ENCODE measurements around the gene TMEM222. TPM values are rescaled to one million over a fixed set of nuclear protein-coding genes. Genes with fewer than 3 reads are reported as not detected.
A peak's percentile ranks its signal among the peaks of the same experiment; 100 is the strongest.

TMEM222 gene
- total and polyA plus RNA-seq, 2 experiments from 2014 or later, result 53.0 to 59.0 TPM

DNA sequence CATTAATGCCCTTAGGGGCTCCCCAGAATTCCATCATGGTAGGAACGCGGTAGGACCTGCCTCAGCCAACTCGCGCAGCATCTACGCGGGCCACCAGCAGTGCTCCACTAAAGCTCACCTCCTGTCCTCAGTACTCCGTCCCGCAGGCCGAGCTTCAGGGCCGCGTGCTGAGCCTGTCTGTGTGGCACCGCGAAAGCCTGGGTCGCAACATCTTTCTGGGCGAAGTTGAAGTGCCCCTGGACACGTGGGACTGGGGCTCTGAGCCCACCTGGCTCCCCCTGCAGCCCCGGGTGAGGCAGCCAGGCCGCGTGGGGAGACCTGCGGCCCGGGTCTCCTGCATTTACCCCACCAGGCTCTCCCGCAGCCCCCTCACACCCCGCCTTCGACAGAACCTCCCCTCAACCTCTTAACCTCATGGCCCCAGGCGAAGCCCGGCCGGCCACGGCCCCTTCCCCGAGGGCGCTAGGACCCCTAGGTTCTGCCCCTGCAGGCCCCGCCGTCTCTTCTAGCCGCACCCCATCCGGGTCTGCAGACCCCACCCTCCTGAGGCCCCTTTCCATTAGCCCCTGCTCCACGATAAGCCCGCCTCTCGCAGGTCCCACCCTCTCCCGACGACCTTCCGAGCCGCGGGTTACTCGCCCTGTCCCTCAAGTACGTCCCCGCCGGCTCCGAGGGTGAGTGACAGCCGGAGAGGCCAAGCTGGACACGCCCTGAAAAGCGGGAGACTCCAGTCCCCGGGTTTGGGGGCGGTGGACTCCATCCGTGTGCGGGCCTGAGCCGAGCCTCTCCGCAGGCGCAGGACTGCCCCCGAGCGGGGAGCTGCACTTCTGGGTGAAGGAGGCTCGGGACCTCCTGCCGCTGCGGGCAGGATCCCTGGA lies 28.9 kb downstream of the TMEM222 start:
- H3K4me1 ChIP-seq (ENCODE audit: insufficient read depth), result no peaks in the 10 kb centered on the region
- H3K9me2 ChIP-seq (ENCODE audit: insufficient read depth), result no peaks in the 10 kb centered on the region
- DNase-seq, result peak; percentile 49
- H3F3A ChIP-seq (ENCODE audit: insufficient read depth), result no peaks in the 10 kb centered on the region
- H4K20me1 ChIP-seq (ENCODE audit: insufficient read depth), result no peaks in the 10 kb centered on the region
- in situ Hi-C loops (cut with MboI), result no loop called here
- no peaks in the 10 kb centered on the region for H3K79me2 ChIP-seq (ENCODE audit: insufficient read depth)
- H3K27ac ChIP-seq, result no peak overlapping the region
- H3K27me3 ChIP-seq (replicated peaks; ENCODE audit: insufficient read depth), result no peaks in the 10 kb centered on the region
- no peak overlapping the region for H3K4me2 ChIP-seq (ENCODE audit: unreplicated experiment)
- no peaks in the 10 kb centered on the region for H3K36me3 ChIP-seq (ENCODE audit: low read depth)
- no peak for TF ChIP-seq EZH2phosphoT487 (IDR thresholded peaks at IDR 0.05; ENCODE audit: insufficient read depth, low read depth)
- TF ChIP-seq EZH2 (IDR thresholded peaks at IDR 0.05; ENCODE audit: insufficient read depth, poor library complexity, severe bottlenecking), result no peak
- no peak overlapping the region for H2AFZ ChIP-seq
- H3K9ac ChIP-seq, result no peak overlapping the region
- WGBS, 2 experiments (ENCODE audit: low coverage in 1 of 2, low lambda C conversion rate in 2 of 2, missing lambda C conversion rate in 2 of 2), result 30 to 31% methylated on average over 43 to 57 of the region's 62 CpGs
- H3K9me3 ChIP-seq (ENCODE audit: low read depth), result no peaks in the 10 kb centered on the region
- H3K4me3 ChIP-seq, result no peak overlapping the region

DNA sequence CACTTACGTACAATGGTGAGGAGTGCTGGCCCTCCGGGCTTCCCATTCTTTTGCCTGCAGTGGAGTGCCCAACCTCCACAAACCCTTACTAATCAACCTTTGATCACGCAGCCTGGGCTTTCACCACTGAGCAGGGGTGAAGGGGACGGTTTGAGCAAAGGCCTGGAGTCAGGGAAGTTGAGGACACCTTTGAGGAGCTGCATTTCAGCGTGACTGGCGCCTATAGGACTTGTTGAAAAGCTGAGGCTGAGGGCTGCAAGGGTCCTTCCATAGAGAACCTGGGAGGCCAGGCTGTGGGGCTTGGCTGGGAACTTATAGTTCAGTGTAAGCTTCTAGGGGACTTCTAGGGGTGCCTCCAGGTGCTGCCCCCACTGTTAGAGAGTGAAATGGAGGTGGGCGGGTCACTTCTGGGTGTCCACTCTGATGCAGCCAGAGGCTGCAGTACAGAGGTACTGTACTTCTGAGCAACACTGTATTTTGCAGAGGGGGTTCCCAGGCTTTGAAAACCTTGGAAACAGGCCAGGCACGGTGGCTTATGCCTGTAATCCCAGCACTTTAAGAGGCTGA lies 29.7 kb downstream of the TMEM222 start:
- H3K9ac ChIP-seq, result no peak overlapping the region
- no peaks in the 10 kb centered on the region for H3K36me3 ChIP-seq (ENCODE audit: low read depth)
- H3K27me3 ChIP-seq (replicated peaks; ENCODE audit: insufficient read depth), result no peaks in the 10 kb centered on the region
- H3K27ac ChIP-seq, result no peak overlapping the region
- no peak overlapping the region for H3K4me3 ChIP-seq
- H3F3A ChIP-seq (ENCODE audit: insufficient read depth), result no peaks in the 10 kb centered on the region
- TF ChIP-seq EZH2 (IDR thresholded peaks at IDR 0.05; ENCODE audit: insufficient read depth, poor library complexity, severe bottlenecking), result no peak
- no peak for TF ChIP-seq EZH2phosphoT487 (IDR thresholded peaks at IDR 0.05; ENCODE audit: insufficient read depth, low read depth)
- in situ Hi-C loops (cut with MboI), result no loop called here
- no peaks in the 10 kb centered on the region for H3K4me1 ChIP-seq (ENCODE audit: insufficient read depth)
- H3K9me2 ChIP-seq (ENCODE audit: insufficient read depth), result no peaks in the 10 kb centered on the region
- H2AFZ ChIP-seq, result no peak overlapping the region
- H3K4me2 ChIP-seq (ENCODE audit: unreplicated experiment), result no peak overlapping the region
- H3K9me3 ChIP-seq (ENCODE audit: low read depth), result no peaks in the 10 kb centered on the region
- no peak for DNase-seq
- 54 to 58% methylated on average over 8 of the region's 8 CpGs for WGBS, 2 experiments (ENCODE audit: low coverage in 1 of 2, low lambda C conversion rate in 2 of 2, missing lambda C conversion rate in 2 of 2)
- no peaks in the 10 kb centered on the region for H3K79me2 ChIP-seq (ENCODE audit: insufficient read depth)
- no peaks in the 10 kb centered on the region for H4K20me1 ChIP-seq (ENCODE audit: insufficient read depth)

DNA sequence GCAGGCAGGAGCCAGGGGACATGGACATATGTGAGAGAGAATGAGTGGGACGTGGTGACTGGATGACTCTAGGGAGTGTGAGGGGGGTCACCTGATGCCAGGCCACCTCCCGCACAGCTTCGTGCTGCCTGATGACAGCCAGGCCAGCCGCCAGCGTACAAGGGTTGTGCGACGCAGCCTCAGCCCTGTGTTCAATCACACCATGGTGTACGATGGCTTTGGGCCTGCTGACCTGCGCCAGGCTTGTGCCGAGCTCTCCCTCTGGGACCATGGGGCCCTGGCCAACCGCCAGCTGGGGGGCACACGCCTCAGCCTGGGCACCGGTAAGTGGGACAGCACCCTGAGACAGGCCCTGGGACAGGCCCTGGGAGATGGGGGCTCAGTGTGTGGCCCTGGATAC lies 31.2 kb downstream of the TMEM222 start:
- H3K27me3 ChIP-seq (replicated peaks; ENCODE audit: insufficient read depth), result no peaks in the 10 kb centered on the region
- H4K20me1 ChIP-seq (ENCODE audit: insufficient read depth), result no peaks in the 10 kb centered on the region
- no peak overlapping the region for H3K27ac ChIP-seq
- no peak overlapping the region for H3K9ac ChIP-seq
- 94 to 98% methylated on average over 13 of the region's 13 CpGs for WGBS, 2 experiments (ENCODE audit: low coverage in 1 of 2, low lambda C conversion rate in 2 of 2, missing lambda C conversion rate in 2 of 2)
- H3K4me3 ChIP-seq, result no peak overlapping the region
- no peak overlapping the region for H2AFZ ChIP-seq
- no peaks in the 10 kb centered on the region; the same call in 1 of the 2 replicates for H3K36me3 ChIP-seq (ENCODE audit: low read depth)
- DNase-seq, result no peak
- in situ Hi-C loops (cut with MboI), result no loop called here
- TF ChIP-seq EZH2phosphoT487 (IDR thresholded peaks at IDR 0.05; ENCODE audit: insufficient read depth, low read depth) (no peak), EZH2 (IDR thresholded peaks at IDR 0.05; ENCODE audit: insufficient read depth, poor library complexity, severe bottlenecking) (no peak)
- H3K9me2 ChIP-seq (ENCODE audit: insufficient read depth), result no peaks in the 10 kb centered on the region
- H3K79me2 ChIP-seq (ENCODE audit: insufficient read depth), result no peaks in the 10 kb centered on the region
- no peaks in the 10 kb centered on the region for H3F3A ChIP-seq (ENCODE audit: insufficient read depth)
- no peak overlapping the region for H3K4me2 ChIP-seq (ENCODE audit: unreplicated experiment)
- no peaks in the 10 kb centered on the region for H3K9me3 ChIP-seq (ENCODE audit: low read depth)
- no peaks in the 10 kb centered on the region for H3K4me1 ChIP-seq (ENCODE audit: insufficient read depth)

DNA sequence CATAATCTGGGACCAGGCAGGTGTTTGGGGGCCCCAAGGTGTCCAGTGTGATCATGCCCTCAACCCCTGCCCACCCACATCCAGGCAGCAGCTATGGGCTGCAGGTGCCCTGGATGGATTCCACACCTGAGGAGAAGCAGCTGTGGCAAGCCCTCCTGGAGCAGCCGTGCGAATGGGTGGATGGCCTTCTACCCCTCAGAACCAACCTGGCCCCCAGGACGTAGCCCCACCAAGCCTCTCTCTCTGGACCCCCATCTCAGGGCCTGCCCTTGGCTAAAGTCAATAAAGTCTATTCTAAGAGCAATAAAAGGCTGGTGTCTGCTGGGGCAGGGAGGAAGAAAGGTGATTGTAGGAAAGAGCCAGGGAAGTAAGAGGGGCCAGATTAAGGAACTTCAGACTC lies 31.7 kb downstream of the TMEM222 start:
- in situ Hi-C loops (cut with MboI), result no loop called here
- no peak for TF ChIP-seq EZH2 (IDR thresholded peaks at IDR 0.05; ENCODE audit: insufficient read depth, poor library complexity, severe bottlenecking)
- no peak for TF ChIP-seq EZH2phosphoT487 (IDR thresholded peaks at IDR 0.05; ENCODE audit: insufficient read depth, low read depth)
- Histone ChIP-seq H3K4me2 (ENCODE audit: unreplicated experiment) (no peak overlapping the region), H3K9me2 (ENCODE audit: insufficient read depth) (no peaks in the 10 kb centered on the region), H3K4me3 (no peak overlapping the region), H3K79me2 (ENCODE audit: insufficient read depth) (no peaks in the 10 kb centered on the region), H3K9ac (no peak overlapping the region), H3K4me1 (ENCODE audit: insufficient read depth) (no peaks in the 10 kb centered on the region), H2AFZ (no peak overlapping the region), H3F3A (ENCODE audit: insufficient read depth) (no peaks in the 10 kb centered on the region), H3K27ac (no peak overlapping the region), H3K9me3 (ENCODE audit: low read depth) (no peaks in the 10 kb centered on the region), H3K27me3 (replicated peaks; ENCODE audit: insufficient read depth) (no peaks in the 10 kb centered on the region), H4K20me1 (ENCODE audit: insufficient read depth) (no peaks in the 10 kb centered on the region), H3K36me3 (ENCODE audit: low read depth) (no peaks in the 10 kb centered on the region; the same call in 1 of the 2 replicates)
- DNase-seq, result no peak
- WGBS, 2 experiments (ENCODE audit: low coverage in 1 of 2, low lambda C conversion rate in 2 of 2, missing lambda C conversion rate in 2 of 2), result 100% methylated on average over 3 of the region's 3 CpGs
